Stimulated activated CD8-positive, alpha-beta memory T cell treated with anti-CD3 and anti-CD28 coated beads, Interleukin-12 subunit alpha, Interleukin-12 subunit beta, amount 100 ng/mL, for 24 hours (primary cell): Measurements from ENCODE around the gene STAG1.
"Not testable (repeated sequence)": the region's sequence is repeated elsewhere in the genome, so short reads cannot be mapped to it uniquely, and the experiment has no call there.

Experiments
- DNase-seq: peaks from one replicate; pipeline ENCODE4 v3.0.0-alpha.2; 2020; ENCODE audit errors: extremely low read depth

STAG1 gene

DNA sequence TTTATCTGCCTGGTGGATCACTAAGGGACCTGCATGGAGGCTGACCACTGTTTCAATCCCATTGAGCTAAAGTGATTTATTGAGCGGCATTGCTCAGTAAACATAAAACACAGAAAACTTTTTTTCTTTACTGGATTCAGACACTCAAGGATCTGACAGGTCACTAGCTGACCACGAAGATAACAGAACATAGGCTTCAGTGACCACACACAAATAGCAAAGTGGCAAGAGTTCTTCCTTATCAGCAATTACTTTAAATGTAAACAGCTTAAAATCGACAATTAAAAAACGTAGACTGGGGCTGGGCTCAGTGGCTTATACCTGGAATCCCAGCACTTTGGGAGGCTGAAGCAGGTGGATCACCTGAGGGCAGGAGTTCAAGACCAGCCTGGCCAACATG is 48.7 kb downstream of the STAG1 start:
- no peak for DNase-seq

DNA sequence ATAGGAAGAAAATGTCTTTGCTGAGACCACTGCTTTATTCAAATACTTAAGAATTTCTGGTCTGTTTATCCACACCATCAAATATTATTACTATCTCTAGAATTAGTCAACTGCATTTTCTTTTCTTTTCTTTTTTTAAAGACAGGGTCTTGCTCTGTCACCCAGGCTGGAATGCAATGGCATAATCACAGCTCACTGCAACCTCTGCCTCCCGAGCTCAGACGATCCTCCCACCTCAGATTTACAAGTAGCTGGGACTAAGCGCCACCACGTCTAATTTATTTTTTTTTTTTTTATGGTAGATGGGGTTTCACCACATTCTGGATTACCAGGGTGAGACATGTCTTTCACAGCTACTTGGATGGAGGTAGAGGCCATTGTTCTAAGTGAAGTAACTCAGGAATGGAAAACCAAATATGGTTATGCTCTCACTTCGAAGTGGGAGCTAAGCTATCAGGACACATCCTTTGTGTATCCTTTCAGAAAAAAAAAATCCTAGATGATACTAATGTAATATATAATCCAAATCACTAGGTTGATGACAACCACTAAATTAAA is 52.8 kb downstream of the STAG1 start:
- DNase-seq: no peak

DNA sequence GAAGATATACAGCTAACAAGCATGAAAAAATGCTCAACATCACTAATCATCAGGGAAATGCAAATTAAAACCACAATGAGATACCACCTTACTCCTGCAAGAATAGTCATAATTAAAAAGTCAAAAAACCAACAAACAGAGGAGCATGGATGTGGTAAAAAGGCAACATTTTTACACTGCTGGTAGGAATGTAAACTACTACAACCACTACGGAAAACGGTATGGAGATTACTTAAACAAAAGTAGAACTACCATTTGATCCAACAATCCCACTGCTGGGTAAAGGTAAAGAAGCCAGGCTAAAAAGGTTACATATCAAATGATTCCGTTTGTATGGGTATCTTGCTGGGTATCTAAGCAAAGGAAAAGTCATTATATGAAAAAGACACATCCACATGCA is 53.8 kb downstream of the STAG1 start:
- no peak for DNase-seq

DNA sequence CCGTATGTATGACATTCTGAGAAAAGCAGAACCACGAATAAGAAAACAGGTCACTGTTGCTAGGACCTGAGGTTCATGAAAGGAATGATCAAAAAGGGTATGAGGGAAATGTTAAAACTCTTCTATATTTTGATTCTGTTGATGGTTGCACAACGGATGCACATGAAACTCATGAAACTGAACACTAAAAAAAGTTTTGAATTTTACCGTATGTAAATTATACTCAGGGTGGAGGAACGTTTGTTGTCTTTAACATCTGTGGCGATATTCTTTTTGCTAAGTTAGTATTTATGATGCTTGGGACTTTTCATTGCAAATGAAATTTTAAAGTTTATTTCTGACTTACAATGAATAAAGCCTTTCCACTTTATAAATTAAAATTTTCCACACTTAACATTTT is 55.4 kb downstream of the STAG1 start:
- DNase-seq: no peak

DNA sequence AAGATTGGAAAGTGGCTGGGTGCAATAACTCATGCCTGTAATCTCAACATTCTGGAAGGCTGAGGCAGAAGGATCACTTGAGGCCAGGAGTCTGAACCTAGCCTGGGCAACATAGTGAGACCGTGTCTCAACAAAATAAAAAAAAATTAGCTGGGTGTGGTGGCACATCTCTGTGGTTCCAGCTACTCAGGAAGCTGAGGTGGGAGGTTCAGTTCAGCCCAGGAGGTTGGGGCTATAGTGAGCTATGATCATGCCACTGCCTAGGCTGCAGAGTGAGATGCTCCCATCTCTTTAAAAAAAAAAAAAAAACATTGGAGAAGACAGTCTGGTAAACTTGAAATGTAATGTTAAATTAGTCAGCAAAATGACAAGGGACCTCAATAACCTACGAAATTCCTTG is 57.9 kb downstream of the STAG1 start:
- no peak for DNase-seq

DNA sequence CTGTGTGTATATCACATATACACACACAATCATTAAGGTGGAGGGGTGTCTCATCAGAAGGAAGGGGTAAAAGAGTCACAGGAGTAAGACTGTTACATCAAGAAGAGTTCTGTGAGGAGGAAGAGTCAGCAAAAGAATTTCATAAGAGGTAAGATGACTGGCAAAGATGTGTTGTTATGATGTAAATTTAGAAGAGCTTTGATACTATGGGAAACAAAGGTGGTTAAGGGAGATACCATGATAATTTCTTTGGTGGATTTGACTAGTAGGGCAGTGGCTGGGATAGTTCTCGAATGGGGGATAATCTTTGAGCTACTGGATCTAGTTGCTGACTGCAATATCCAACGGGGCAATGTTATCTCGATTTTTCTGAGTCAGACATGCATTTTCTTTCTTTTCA is 61.6 kb downstream of the STAG1 start:
- DNase-seq: no peak

DNA sequence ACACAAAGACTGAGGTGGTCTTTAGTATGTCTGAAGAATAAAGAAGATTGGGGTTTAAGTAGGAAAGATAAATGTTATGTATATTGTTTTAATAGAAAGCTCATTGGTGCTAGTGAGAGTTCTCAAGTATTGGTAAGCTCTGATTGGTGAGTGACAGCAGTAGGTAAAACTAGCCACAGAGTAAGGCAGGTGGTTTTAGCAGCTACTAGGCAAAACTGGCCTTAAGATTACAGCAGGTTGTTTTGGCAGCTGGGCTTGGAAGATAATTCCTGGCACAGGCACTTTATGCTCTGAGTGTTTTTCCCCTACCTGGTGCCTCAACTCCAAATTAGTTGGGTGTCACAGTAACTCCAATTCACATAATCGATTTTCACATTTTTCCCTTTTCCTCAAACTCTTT is 66.3 kb downstream of the STAG1 start:
- no peak for DNase-seq

DNA sequence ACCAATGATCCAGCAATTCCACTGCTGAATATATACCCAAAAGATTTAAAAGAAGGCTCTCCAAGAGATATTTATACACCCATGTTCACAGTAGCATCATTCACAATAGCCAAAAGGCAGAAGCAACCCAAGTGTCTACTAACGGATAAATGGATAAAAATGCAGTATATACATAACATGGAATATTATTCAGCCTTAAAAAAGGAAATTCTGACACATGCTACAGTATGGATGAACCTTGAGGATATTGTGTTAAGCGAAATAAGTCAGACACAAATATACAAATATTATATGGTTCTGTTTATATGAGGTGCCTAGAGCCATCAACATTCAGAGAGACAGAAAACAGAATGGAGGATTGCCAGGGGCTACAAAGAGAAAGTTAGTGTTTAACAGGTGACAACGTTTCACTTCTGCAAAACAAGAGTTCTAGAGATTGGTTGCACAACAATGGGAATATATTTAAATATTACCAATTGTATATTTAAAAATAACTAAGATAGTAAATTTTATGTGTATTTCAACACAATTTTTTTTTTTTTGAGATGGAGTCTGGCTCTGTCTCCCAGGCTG is 69.4 kb downstream of the STAG1 start:
- DNase-seq: no peak

DNA sequence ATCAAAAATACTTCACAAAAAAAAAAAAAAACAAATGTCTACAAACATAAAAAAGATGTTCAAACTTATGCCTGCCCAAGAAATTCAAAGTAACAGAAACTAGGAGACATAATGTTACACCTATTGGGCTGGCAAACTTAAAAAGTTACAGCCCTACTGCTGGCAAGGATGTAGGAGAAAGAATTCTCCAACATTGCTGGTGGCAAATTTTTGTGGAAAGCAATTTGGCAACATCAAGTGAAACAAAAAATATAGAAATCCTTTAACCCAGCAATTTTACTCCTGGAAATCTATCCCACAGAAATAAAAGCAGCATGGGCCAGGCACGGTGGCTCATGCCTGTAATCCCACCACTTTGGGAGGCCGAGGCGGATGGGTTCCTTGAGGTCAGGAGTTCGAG is 73.2 kb downstream of the STAG1 start:
- no peak for DNase-seq

DNA sequence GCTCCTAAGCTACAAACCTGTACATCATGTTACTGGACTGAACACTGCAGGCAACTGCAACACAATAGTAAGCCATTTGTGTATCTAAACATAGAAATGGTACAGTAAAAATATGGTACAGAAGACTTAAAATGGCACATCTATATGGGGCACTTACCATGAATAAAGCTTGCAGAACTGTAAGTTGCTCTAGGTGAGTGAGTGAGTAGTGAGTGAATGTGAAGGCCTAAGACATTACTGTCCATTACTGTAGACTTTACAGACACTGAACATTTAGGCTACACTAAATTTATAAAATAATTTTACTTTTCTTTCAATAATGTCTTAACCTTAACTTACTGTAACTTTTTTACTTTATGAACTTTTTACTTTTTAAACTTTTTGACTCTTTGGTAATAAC is 76.2 kb downstream of the STAG1 start:
- no peak for DNase-seq

DNA sequence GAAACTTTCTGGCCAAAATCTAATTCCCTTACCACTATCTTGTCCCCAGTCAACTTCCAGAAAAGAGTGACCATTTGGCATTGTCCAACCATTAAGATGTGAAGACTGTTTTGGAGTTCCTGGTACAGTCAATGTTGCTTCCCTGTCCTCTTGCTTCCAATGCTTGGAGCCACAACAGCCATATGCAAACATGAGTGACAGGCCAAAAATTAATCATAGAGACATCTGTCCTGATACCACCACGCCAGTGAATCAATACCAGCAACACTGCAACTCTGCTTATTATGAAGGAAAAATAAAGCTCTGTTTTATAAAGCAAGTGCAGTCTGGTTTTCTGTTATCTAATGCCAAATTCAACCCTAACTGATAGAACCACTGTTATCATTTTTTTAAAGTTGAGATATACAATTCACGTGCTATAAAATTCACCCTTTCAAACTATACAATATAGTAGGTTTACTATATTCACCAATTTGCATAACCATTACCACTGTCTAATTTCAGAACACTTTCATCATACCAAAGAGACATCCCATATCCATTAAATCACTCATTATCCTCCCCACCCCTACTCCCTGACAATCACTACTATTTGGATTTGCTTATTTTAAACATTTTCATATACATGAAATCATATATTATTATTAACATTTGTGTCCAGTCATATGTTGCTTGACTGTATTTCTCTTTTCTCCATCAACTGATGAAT is 76.9 kb downstream of the STAG1 start:
- DNase-seq: no peak

DNA sequence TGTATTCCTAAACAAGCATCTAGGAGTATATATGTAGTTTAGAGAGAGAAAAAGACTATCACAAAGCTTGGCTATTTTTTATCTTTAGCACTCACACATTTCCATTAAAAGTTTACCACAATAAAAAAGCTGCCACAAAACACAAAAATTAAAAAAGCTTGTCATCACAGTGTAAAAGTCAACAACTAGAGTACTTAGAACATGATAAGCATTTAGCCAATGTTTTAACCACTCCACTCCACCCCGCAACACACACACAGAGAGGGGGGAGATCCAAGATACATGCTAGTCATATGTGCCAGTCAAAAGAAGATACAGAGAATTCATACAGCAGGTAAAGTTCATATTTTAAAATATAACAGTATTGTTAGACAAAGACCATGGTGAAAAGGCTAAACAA is 79.7 kb downstream of the STAG1 start:
- no peak for DNase-seq

DNA sequence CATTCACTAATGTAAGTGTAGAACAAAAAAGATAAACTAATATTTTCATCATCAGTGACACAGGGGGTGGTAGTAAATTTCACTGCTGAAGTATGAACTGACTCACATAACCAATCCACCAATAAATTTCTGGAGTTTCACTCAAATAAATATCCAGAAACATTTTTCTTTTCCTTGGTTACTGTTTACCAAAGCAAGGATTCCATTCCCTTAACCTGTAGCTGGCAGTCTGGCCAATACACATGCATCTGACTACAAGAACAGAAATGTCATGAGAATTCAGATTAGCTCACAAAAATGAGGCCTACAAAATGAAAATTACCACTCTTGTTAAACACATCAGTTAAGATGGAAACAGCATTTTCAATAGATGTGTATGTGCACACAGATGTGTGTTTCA is 80.3 kb downstream of the STAG1 start:
- no peak for DNase-seq

DNA sequence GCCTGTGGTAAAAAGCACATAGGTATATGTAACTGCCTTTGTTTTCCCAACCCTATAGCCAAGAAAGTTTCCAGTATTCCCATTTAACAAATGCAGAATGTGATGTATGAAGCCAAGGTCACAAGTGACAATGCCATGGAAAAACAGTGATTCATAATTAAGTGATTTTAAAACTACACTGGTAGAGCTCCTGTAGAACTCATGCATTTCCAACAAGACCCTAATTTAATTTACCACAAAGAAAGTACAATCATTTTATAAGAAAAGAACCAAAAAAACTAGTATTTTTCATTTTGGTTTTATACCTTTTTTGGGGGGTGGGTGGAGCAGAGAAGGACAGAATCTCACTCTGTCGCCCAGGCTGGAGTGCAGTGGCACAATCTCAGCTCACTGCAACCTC is 82.0 kb downstream of the STAG1 start:
- no peak for DNase-seq

DNA sequence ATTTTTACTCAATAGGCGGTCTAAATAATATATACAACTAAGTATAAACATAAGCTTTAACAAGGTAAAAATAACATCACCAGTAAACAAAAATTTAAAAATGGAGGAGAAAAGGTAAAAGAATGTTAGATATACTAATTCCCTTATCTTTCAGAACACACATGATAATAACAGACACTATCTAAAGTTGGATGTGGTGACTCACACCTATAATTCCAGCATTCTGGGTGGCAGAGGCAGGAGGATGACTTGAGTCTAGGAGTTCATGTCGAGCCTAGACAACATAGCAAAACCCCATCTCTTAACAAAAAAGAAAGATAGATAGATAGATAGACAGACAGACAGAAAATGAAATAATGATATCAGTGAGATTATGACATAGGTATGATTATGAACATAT is 85.1 kb downstream of the STAG1 start:
- no peak for DNase-seq

DNA sequence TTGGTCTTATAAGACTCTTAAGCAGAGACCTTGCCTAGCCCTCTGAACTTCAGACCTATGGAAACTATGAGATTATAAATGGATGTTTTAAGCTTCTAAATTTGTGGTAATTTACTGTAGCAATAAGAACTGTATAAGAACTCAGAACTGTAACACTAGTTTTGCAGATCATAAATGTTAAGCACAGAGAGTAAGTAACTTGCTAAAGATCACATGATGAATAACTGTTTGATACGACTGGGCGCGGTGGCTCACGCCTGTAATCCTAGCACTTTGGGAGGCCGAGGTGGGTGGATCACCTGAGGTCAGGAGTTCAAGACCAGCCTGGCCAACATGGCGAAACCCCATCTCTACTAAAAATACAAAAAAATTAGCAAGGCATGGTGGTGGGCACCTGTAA is 85.9 kb downstream of the STAG1 start:
- not testable (repeated sequence) for DNase-seq

DNA sequence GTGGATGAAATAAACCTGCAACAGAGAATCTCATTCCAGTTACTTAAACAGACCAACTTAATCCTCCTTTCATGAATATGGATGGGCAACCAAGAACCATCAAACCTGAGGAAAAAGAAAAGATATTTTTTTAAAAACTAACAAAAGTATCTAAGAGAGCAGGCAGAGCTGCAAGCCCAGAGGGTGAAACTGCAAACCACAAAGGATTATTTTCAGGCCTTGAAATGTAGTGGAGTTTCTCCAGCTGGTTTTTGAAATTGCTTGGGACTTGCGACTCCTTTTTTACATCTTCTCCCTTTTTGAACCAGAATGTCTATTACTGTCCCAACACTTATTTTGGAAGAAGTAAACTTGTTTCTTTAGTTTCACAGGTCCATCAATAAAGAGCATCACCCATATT is 87.4 kb downstream of the STAG1 start:
- DNase-seq: no peak

DNA sequence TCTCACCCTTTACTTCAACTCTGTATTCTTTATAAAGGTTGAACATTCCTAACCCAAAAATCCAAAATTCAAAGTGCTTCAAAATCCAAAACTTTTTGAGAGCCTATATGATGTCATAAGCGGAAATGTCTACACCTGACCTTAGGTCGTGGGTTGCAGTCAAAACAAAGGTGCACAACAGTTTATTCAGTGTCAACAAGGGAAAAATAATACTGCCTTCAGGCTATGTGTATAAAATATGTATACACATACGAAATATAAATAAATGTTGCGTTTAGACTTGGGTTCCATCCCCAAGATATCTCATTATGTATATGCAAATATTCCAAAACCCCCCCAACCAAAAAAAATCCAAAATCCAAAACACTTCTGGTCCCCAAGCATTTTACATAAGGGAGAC is 90.9 kb downstream of the STAG1 start:
- no peak for DNase-seq

DNA sequence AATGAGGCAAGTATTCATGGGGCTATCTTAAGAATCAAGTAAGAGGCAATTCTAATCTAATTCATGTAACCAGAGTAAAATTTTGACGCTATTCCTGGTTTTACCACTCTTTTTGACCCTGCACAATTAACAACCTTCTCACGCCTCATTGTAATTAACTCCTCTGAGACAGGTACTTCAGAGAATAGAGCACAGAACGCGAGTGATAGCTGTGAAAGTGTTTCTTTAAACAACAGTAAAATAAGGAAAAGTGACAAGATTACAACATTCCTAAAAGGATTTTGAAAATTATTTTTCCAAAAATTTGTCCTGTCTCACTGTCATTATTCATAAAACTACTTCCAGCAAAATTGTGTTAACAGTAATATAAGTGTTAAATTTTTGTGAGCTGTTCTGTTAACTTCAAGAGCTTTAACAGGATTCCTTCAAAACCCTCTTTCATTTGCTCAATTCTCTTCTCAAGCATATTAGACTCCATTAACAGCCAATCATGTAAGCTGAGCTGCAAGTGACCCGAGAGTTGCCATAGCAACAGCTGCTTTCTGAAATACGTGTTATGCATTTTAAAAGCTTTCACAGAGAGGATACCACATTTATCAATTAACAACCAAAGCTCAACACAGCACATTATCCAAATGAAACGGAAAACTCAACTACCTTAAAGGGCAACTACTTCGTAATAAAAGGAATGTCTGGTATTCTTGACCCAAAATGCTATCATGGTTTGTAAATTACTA is 93.1 kb downstream of the STAG1 start:
- DNase-seq: no peak

DNA sequence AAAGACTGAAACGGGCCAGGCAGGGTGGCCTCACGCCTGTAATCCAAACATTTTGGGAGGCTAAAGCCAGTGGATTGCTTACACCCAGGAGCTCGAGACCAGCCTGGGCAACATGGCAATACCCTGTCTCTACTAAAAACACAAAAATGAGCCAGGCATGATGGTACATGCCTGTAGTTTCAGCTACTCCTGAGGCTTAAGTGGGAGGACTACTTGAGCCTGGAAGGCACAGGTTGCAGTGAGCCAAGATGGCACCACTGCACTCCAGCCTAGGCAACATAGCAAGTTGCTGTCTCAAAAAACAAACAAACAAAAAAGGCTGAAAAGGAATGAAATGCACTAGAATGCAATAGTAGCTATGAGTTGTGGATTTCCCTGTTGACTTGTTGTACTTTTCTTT is 94.7 kb downstream of the STAG1 start:
- no peak for DNase-seq

DNA sequence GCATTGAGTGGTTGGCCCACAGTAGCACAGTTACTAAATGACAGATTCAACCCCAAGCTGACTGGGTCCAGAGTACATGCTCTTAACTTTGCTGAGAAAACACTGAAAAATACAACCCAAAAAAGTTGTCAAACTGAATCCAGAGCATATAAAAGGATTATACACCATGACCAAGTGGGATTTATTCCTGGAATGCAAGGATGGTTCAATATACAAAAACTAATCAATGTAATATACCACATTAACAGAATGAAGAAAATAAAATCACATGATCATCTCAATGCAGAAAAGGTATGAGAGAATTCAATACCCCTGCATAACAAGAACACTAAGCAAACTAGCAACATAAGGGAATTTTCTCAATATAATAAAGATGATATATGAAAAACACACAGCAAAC is 98.5 kb downstream of the STAG1 start:
- DNase-seq: no peak

DNA sequence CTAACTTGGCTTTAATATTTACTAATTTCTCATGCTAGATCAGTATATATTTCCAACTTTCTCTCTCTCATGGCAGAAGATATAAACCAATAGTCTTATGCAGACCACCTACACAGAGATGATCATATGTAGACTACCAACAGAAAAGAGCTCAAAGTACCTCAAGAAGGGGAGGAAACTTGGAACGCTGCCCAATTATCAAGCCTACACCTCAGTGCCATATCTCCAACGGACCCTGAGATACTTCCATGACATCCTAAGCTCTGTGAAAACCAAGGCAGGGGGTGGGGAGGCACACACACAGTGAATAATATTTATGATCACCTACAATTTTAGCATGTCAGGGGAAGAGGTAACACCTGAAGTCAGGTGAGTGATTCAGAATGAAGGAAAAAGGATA is 100.6 kb downstream of the STAG1 start:
- no peak for DNase-seq

DNA sequence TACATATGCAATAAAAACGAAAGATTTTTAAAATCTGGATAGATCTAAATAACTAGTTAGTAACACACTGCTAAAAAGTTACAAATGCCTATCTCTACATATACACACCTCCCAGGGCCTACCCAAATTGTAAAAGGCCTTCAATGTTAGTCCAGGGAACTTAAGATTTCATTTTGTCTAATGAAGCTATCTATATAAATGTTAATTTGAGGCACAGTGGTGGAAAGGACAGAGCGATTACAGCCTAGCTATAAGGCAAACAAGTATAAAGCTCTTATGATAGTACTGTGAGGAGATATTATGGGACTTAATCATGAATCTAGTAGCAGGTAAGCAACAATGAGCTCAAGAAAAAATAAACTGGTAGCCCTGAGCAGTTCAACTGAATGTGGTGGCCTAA is 101.7 kb downstream of the STAG1 start:
- DNase-seq: no peak
